DOHH2 (cell line): Measurements from ENCODE around the gene MAML2.

Source experiments
- EZH2phosphoT487 ChIP-seq: fragments of 200-600 bp; sonication (generic); IDR thresholded peaks from 2 replicates; pipeline ENCODE4 v1.6.1; 2017; ENCODE audit warnings: borderline replicate concordance, mild to moderate bottlenecking, antibody characterized with exemption, low read length, moderate library complexity, mixed read lengths
- TF ChIP-seq, protein P1 (sequence below): fragments of 200-600 bp; sonication (generic); IDR thresholded peaks from one replicate; pipeline ENCODE4 v1.5.1; 2014; ENCODE audit warnings: antibody characterized with exemption, mild to moderate bottlenecking, low read depth, low read length; ENCODE audit not compliant: poor library complexity, severe bottlenecking

DNA sequence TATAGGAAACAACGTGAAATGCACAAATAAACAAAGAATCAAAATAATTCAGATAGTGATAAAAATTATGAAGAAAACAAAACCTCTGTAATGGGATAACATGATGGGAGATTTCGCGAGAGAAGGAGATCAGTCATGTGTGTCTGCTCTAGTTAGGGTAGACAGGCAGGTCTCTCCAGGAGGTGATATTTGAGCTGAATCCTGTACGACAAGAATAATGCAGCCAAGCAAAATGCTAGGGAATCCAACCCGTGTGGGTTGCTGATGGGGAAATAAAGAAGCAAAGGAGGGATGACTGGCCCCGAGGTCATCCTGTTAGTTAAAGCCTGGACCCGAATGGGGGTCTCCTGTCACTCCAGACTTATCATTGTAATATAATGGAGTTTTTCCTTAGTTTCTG is 16.0 kb downstream of the MAML2 start:
- TF ChIP-seq, protein P1, sequence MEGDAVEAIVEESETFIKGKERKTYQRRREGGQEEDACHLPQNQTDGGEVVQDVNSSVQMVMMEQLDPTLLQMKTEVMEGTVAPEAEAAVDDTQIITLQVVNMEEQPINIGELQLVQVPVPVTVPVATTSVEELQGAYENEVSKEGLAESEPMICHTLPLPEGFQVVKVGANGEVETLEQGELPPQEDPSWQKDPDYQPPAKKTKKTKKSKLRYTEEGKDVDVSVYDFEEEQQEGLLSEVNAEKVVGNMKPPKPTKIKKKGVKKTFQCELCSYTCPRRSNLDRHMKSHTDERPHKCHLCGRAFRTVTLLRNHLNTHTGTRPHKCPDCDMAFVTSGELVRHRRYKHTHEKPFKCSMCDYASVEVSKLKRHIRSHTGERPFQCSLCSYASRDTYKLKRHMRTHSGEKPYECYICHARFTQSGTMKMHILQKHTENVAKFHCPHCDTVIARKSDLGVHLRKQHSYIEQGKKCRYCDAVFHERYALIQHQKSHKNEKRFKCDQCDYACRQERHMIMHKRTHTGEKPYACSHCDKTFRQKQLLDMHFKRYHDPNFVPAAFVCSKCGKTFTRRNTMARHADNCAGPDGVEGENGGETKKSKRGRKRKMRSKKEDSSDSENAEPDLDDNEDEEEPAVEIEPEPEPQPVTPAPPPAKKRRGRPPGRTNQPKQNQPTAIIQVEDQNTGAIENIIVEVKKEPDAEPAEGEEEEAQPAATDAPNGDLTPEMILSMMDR = no peak
- TF ChIP-seq EZH2phosphoT487 = no peak
